HG03520 (cell line): ENCODE measurements around the gene ARID4B.

ENCODE experiments used
- ATAC-seq: cut with Tn5 transposase; IDR thresholded peaks from one replicate; pipeline ENCODE4 v1.9.1; 2021; ENCODE audit warnings: mild to moderate bottlenecking, moderate library complexity; ENCODE audit not compliant: unreplicated experiment

The ARID4B gene

DNA sequence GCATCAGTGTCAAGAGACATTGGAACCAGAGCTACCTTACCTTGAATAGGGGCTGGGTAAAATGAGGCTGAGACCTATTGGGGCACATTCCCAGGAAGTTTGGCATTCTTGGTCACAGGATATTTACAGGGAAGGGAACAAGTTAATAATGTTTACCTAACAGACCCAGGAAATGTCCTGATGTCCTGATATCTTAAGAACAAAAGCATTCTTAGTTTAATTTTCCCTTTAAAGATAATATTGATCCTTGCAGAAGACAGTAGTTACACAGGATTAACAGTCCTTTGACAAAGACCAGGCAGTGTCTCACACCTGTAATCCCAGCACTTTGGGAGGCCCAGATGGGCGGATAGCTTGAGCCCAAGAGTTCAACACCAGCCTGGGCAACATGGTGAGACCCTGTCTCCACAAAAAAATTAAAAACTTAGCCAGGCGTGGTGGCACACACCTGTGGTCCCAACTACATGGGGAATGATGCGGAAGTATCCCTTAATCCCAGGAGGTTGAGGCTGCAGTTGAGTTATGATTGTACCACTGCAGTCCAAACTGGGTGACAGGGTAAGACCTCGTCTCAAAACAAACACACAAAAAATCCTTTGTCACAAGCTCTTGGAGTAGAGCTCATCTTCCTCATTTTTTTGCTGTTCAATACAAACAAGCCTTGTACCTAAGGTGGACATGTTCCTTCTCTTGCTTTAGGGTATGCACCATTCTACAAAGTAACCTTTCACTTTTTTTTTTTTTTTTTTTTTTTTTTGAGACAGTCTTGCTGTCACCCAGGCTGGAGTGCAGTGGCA, 198.0 kb downstream of the ARID4B start:
- ATAC-seq: no peak

- peak; percentile 95 for ATAC-seq
These were observed 199.3 kb downstream of the ARID4B start, which contains the start of gene TOMM20 for GRCh38 chr1:235128456-235129328. TOMM20 (minus strand) TSS chr1:235128837; CDS start chr1:235128715, 122 bp downstream.

GRCh38 chr1:235127732-235128455, 200.1 kb downstream of the ARID4B start:
- no peak for ATAC-seq

DNA sequence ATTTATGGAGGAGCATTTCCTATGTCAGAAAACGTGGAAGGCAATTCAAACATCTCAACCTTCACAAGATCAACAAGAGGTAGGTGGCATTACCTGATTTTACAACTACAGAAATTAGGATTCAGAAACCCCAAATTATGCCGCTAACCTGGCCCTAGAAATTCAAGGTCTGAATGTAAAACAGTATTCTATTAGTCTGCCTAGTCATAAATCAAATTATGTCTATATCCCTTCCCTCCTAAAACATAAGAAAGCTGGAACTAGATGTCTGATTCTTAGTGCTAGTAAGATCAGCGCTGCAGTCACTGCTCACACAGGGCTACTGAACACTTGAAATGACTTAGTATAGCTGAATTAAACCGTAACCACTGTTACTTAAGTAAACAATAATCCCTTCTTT, 200.8 kb downstream of the ARID4B start:
- ATAC-seq: no peak

DNA sequence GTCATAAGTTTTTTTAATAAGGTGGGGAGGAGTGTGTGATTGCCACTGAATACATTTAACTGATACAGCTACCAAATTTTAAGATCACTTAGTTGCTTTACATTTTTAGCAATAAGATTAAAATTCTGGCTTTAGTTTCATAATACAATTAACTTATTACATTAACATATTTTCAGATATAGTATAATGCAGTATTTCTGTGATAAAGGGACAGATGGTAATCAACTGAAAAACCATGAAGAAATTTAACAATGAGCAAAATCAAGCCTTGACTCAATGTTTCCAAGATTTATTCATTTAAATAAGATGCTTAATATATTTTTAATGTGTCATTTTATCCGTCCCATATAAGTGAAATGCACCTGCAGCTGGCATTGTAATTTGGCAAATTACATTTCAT, 203.3 kb downstream of the ARID4B start:
- ATAC-seq: no peak

DNA sequence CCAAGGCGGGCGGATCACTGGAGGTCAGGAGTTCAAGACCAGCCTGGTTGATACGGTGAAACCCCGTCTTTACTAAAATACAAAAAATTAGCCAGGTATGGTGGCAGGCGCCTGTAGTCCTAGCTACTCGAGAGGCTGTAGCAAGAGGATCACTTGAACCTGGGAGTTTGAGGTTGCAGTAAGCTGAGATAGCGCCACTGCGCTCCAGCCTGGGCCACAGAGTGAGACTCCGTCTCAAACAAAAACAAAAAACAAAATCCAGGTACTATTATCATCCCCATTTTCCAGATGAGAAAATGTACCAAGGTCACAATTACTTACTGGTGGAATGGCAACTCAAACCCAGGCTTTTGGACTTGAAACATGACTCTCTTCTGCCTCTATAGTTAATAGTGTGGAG, 203.9 kb downstream of the ARID4B start:
- no peak for ATAC-seq

GRCh38 chr1:235122348-235122747, 205.6 kb downstream of the ARID4B start:
- ATAC-seq: no peak
